GM18498 (cell line): ENCODE measurements around the gene ZCWPW2.
A peak's percentile ranks its signal among the peaks of the same experiment; 100 is the strongest.

ENCODE experiments used
- ATAC-seq: cut with Tn5 transposase; IDR thresholded peaks from one replicate; pipeline ENCODE4 v1.9.1; 2021; ENCODE audit warnings: mild to moderate bottlenecking, moderate library complexity; ENCODE audit not compliant: unreplicated experiment

Gene ZCWPW2

GRCh38 chr3:28348629-28349468, at the start of gene ZCWPW2, which contains the start of gene AZI2:
Gene ZCWPW2 (plus strand): TSS chr3:28348721. CDS start chr3:28413069, 64,348 bp downstream.
Gene AZI2 (minus strand): TSS chr3:28348824. CDS start chr3:28340617, 8,207 bp downstream.
- peak; percentile 93 for ATAC-seq

GRCh38 chr3:28299705-28300104, 48.8 kb upstream of the ZCWPW2 start:
- ATAC-seq, result no peak

- ATAC-seq, result no peak
These were observed 48.1 kb upstream of the ZCWPW2 start for GRCh38 chr3:28300345-28300962.

DNA sequence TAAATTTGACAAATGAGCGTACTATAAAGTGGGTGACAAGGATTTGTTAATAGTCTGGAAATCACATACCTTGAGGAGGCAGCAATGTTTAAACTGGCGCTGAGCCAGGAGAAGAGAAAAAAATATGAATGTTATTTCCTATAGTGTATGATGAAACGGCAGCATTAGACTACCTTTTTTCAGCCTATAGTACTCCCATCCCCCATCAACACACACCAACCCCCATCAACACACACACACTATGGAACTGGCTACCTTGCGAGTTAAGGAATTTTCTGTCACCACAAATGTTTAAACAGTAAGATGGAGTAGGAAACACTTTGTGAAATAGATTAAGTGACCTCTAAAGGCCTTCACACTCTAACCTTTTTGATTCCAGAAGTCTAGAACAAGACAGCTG, 46.8 kb upstream of the ZCWPW2 start:
- no peak for ATAC-seq

GRCh38 chr3:28308196-28308595, 40.3 kb upstream of the ZCWPW2 start:
- no peak for ATAC-seq

DNA sequence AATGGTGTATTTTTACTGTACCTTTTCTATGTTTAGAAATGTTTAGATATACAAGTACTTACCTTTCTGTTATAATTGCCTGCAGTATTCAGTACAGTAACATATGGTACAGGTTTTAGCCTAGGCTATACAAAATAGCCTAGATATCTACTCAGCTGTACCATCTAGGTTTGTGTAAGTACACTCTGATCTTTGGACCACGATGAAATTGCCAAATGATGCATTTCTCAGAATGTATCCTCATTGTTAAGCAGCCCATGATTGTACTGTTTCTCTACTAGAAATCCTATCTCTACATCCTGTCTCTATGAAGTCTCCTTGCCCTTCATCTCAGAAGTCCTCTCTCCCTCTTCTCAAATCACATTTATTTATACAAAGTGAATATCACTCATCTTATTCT, 32.8 kb upstream of the ZCWPW2 start:
- no peak for ATAC-seq

DNA sequence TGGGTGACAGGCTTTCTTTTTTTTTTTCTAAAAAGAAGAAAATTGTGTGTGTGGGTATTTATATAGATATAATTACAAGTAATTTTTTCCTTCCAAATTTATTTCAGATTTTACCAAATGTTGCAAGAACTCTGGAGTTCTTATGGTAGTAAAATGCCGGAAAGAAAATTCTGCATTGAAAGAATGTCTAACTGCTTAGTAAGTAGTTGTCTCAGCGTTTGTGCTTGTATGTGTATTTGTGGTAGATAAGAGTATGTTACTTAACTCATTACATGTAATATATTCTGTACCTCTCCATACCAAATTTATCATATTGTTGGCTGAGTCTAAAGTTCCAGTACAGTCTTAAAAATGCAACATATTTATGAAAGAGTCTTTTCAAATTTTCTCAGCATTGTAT, 32.3 kb upstream of the ZCWPW2 start:
- ATAC-seq, result no peak

DNA sequence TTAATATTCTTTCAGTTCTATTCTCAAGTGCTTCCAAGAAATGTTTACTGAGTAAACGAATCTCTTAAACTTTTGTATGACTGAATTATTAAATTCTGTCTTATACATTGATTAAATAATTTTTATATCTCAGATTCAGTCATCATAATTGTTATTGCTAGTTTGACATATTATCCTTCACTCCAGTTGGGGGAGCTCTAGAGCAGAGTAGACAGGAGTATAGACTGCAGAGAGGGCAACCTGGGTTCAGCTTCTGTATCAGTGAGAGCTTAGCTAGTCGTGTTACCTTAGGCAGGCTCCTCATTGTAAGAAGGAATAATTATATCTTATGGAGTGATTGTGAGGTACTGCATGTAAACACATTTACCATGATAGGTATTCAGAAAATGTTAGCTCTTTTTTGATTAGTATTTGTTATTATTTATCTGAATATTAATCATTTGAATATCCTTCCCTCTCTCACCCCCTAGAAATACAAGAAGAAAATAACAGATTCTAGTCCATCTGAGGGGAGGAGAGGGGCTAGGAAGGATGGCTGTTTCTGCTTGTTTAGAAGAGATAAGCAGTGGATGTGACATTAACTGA, 31.0 kb upstream of the ZCWPW2 start:
- peak; percentile 93 for ATAC-seq

DNA sequence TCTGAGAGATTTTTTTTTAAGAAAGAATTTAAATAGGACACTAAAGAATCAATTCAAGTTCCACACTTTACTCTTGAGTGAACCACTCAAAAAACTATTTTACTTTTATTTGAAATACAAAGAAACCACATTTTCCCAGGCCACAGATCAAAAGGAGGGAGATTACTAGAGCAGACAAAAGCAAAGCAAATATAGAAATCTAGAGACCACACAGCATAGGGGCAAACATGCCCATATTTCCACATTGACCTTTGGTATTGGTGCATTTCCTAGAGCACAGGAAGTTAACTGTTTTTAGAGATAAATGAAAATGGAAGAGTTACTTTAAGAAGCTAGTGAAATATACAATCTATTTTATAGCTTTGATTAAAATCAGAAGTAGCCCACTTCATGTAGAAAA, 27.5 kb upstream of the ZCWPW2 start:
- ATAC-seq, result no peak

- ATAC-seq, result no peak
These were observed 26.1 kb upstream of the ZCWPW2 start for GRCh38 chr3:28322464-28322863.

DNA sequence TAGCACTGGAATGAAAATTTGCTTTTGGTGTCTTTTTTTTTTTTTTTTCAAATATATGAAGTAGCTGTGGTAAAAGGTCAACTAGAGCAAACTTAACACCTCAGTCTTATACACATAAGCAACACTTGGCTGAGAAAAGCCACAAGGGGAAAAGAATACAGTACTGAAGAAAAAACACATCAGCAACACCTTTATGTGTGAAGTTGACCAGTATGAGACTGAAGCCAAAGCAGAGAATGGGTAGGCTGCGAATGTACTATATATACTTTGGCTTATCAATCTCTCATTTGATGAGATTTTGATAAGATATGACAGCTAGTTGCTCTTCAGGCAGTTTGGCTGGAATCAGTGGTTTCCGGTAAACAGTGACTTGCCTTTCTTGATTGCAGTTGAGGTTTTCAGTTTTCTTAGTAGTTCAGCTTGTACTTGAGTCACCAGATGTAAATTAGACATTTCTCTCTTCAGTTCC, 22.0 kb upstream of the ZCWPW2 start:
- ATAC-seq, result peak; percentile 90

- no peak for ATAC-seq
These were observed 20.1 kb upstream of the ZCWPW2 start for GRCh38 chr3:28328188-28329151.

- ATAC-seq, result no peak
These were observed 14.0 kb upstream of the ZCWPW2 start for GRCh38 chr3:28334552-28334951.

DNA sequence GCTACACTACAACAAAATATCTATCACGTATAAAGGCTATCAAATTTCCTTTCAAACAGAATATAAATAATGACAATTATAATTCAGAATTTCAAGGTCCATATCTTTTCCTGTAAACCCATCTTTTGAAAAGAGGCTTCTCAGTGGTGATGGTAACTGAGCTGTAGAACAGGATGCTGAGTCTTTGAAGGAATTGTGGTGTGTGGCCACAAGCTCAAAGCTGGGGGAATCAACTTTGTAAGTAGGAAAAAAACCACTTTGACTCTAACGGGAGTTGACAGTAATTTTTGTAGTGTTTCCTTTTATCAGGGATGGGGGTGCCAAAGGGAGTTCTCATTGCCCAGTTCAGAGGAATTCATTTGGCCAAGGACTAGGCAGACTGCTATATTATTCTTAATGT, 13.3 kb upstream of the ZCWPW2 start:
- ATAC-seq, result no peak

GRCh38 chr3:28337230-28337629, 11.3 kb upstream of the ZCWPW2 start:
- no peak for ATAC-seq

- ATAC-seq, result no peak
These were observed 5.4 kb upstream of the ZCWPW2 start for GRCh38 chr3:28343144-28343543.

DNA sequence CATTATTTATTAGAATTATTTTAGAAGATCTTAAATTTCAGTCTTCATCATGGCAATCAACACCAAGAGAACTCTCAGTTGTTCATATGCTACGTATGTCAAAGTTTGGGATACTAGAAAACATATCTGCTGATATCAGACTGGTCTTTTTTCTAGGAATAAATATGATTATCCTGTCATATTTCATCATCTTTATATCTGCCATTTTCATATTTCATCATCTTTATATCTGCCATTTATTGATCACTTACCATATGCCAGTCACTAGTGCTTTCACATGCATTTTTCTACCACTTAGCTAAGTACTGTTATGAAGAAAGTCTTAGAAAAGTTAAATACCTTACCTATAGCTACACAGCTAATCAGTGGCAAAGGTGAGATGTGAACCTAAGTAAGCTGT, 2.8 kb upstream of the ZCWPW2 start:
- no peak for ATAC-seq

DNA sequence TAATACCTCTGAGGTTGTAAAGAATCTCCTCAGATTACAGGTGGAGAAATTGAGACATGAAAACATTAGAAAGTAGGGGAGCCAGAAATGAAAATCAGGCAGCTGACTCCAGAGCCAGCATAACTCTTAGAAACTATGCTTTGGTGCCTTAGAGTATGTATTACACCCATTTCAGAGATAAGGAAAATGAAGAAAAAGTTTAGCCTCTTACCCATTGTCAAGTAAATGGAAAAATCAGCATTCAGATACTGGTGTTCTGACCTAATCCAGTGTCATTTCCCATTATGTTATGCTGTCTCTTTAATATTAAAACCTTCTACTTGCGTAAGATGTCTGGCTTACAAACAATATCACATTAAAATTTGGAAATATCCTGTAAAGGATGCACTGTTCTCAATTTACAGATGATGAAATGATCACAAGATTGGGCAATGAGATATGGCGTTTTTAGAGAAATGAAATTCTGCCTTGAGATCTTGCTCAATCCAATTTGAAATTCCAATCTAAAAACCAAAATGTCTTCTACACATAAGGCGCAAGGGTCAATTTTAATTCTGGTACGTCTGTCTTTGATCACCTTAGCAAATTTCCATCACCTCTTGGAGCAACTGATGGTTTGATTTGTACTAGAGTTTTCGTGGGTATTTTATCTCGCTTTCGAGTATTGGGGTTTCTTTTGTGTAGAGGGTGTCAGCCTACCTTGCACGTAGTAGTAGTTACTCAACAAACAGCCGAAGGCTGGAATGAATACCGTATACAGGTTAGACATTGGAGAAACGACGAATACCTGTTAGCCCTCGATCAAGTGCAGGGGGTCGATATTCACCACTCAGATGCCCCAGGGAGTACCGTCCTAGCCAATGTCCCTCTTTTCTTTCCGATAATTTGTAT, 902 bp upstream of the ZCWPW2 start:
- ATAC-seq, result no peak

DNA sequence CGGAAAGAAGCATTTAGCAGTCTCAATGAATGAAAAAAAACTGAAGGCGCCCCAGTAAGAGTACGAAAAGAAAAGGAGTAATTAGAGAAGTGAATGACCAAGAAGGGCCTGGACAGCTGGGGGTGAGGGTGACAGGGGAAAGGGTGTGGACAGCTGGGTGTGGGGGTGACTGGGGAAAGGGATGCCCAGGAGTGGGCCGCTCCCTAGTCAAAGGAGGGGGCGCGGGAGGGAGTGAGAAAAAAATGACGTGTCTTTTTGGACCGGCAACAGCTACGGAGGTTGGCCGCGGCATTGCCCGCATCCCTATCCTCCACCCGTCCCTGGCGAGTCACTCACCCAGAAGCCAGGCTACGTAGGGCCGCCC, 274 bp upstream of the ZCWPW2 start:
- ATAC-seq, result no peak

DNA sequence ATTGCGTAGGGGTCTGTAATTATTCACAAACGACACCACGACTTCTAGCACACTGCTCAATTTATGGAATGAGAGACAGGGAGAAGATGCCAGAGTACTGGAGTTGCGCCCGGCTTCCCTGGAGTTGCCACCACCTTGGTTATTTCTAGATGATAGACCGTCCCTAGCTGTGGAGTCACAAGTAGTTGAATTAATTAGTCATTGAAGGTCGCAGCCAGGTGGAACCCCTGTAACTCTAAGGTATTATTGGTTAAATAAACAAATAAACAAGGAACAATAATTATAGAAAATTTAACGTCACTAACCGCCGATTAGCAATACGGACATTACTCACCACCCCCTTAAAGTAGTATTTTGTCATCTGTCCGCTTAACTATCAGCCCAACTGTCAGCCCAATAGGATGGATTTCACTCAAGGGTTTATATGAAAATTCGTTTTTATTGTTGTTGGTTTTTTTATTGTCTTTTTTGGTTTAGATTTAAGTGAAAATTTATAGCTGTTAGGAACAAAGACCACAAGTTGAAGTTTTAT, 1.0 kb downstream of the ZCWPW2 start:
- no peak for ATAC-seq
